Measurements from ENCODE around the gene SEMA3A. TPM values are rescaled to one million over a fixed set of nuclear protein-coding genes. Genes with fewer than 3 reads are reported as not detected.

Gene SEMA3A
- total and polyA plus RNA-seq, 2 of the 4 experiments (the other 2 are of a cell fraction): 31.2 to 213 TPM

DNA sequence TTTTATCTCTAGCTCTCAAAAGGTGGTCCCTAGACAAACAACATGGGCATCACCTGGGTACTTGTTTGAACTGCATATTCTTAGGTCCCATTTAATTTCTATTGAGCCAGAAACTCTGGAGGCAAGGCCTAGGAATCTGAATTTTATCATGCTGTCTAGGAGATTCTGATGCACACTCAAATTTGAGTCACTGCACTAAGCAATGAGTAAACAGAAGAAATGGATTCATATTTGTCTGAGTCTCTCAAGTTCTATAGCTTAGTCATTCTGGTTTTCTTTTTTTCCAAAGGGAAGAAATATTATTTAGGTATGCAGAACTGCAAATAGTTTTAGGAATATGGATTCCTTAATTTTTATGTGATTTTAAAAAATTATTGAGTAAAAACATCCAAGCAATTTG, 185.5 kb downstream of the SEMA3A start:
- Histone ChIP-seq H4K5ac (ENCODE audit: low read depth, low read length) (peak overlapping the region; percentile 2; the same call in 1 of the 2 replicates), H3K9me3 (ENCODE audit: control insufficient read depth, insufficient read depth, low read length) (no peaks in the 10 kb centered on the region), H2BK20ac (ENCODE audit: low read depth, low read length) (no peak overlapping the region), H3K36me3 (ENCODE audit: control insufficient read depth, insufficient read depth, low read length) (peaks cover 21% of the 10 kb centered on the region), H4K8ac (ENCODE audit: low read depth in 2 of 2, low read length in 2 of 2) (no peak overlapping the region), H3K14ac (replicated peaks; ENCODE audit: low read depth, low read length) (no peak overlapping the region), H3K56ac (ENCODE audit: extremely low read depth, insufficient read depth, low read length) (no peak overlapping the region), H3K79me1 (ENCODE audit: low read depth in 1 of 2, low read length in 2 of 2) (peaks cover 8 to 17% of the 10 kb centered on the region in 2 experiments), H2AK9ac (replicated peaks; ENCODE audit: low read depth, low read length, poor library complexity) (no peak overlapping the region), H4K20me1 (ENCODE audit: insufficient read depth, low read length) (no peaks in the 10 kb centered on the region), H2BK5ac (ENCODE audit: low read depth, low read length, poor library complexity, severe bottlenecking) (no peak overlapping the region), H3K4ac (ENCODE audit: low read depth, low read length) (no peak overlapping the region), H2AK5ac (ENCODE audit: low read depth, low read length) (no peak overlapping the region), H3K18ac (ENCODE audit: low read depth, low read length) (no peak overlapping the region), H4K91ac (ENCODE audit: insufficient read depth, low read depth, low read length) (no peak overlapping the region), H3K9ac (ENCODE audit: low read depth, low read length) (no peak overlapping the region), H2BK120ac (ENCODE audit: low read depth, low read length) (no peak overlapping the region), H3K23ac (ENCODE audit: low read depth, low read length) (no peak overlapping the region), H3K9me1 (ENCODE audit: insufficient read depth, low read length) (0 out of 2 replicates have a peak, but pooled peaks cover 2% of the 10 kb centered on the region), H3K4me1 (ENCODE audit: control insufficient read depth, insufficient read depth, low read length) (peaks cover 3% of the 10 kb centered on the region), H2BK15ac (ENCODE audit: low read depth, low read length) (no peak overlapping the region), H2AFZ (replicated peaks; ENCODE audit: low read length, poor library complexity) (no peak overlapping the region), H3K4me2 (ENCODE audit: low read depth, low read length) (no peak overlapping the region; the same call in 1 of the 2 replicates), H3K4me3 (ENCODE audit: insufficient read depth, low read depth, low read length) (no peak overlapping the region), H3K27me3 (ENCODE audit: control insufficient read depth, insufficient read depth, low read length) (no peaks in the 10 kb centered on the region), H3K27ac (ENCODE audit: insufficient read depth, low read length) (no peak overlapping the region)
- dilution Hi-C loops (cut with HindIII; ENCODE audit: low sequenced_read_pairs, unreplicated experiment): no loop called here
- TF ChIP-seq MAZ (IDR thresholded peaks at IDR 0.05; ENCODE audit: borderline replicate concordance, low read depth, low read length) (no peak), RFX5 (IDR thresholded peaks at IDR 0.05; ENCODE audit: low read depth, low read length) (no peak), FOS (IDR thresholded peaks at IDR 0.05; ENCODE audit: low read depth, low read length) (no peak), CHD1 (IDR thresholded peaks at IDR 0.05; ENCODE audit: low read depth, low read length) (no peak), CEBPB (IDR thresholded peaks at IDR 0.05; ENCODE audit: low read depth, low read length) (no peak)
- TF ChIP-seq, protein P1, sequence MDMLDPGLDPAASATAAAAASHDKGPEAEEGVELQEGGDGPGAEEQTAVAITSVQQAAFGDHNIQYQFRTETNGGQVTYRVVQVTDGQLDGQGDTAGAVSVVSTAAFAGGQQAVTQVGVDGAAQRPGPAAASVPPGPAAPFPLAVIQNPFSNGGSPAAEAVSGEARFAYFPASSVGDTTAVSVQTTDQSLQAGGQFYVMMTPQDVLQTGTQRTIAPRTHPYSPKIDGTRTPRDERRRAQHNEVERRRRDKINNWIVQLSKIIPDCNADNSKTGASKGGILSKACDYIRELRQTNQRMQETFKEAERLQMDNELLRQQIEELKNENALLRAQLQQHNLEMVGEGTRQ (IDR thresholded peaks at IDR 0.05; ENCODE audit: low read depth, low read length): no peak
- TF ChIP-seq, protein P2, sequence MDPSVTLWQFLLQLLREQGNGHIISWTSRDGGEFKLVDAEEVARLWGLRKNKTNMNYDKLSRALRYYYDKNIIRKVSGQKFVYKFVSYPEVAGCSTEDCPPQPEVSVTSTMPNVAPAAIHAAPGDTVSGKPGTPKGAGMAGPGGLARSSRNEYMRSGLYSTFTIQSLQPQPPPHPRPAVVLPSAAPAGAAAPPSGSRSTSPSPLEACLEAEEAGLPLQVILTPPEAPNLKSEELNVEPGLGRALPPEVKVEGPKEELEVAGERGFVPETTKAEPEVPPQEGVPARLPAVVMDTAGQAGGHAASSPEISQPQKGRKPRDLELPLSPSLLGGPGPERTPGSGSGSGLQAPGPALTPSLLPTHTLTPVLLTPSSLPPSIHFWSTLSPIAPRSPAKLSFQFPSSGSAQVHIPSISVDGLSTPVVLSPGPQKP (IDR thresholded peaks at IDR 0.05; ENCODE audit: borderline replicate concordance, low read depth, low read length): no peak
- intact Hi-C loops (cut with micrococcal nuclease): loop anchor here (5.0 kb wide), 1 partner anchor 168 kb away; no protein-coding TSS in a partner anchor
- DNase-seq (peak; percentile 68), ATAC-seq (ENCODE audit: low read depth) (peak; percentile 46)
- TSS peak; percentile 20 for BruUV-seq (replicated peaks)
- in situ Hi-C loops (cut with MboI; ENCODE audit: low sequenced_read_pairs): no loop called here
- ChIA-PET CTCF (no interaction called here), POLR2A (ENCODE audit: unreplicated experiment) (no interaction called here)
